Hepatocyte (in vitro differentiated cells): ENCODE results near the gene BIRC5.

ENCODE experiments used
- CTCF ChIP-seq: fragments of 200-600 bp; sonication (generic); IDR thresholded peaks from 2 replicates; pipeline ENCODE4 v1.5.1; 2016; ENCODE audit warnings: antibody characterized with exemption, mild to moderate bottlenecking; ENCODE audit not compliant: poor library complexity
- EZH2 ChIP-seq: fragments of 200-600 bp; sonication (generic); IDR thresholded peaks from 2 replicates; pipeline ENCODE4 v1.6.1; 2016; ENCODE audit warnings: antibody characterized with exemption, mild to moderate bottlenecking, borderline replicate concordance

GRCh38 chr17:78249818-78250806, 36.1 kb downstream of the BIRC5 start:
- TF ChIP-seq CTCF (no peak), EZH2 (no peak)
